K562 (cell line): ENCODE data around the gene IKZF4. TPM values are rescaled to one million over a fixed set of nuclear protein-coding genes. Genes with fewer than 3 reads are reported as not detected.

Experiments
- BRCA1 ChIP-seq, 2 experiments: fragments of 450-650 bp in 1 of 2; sonication (generic) in 1 of 2; formaldehyde crosslinking in 1 of 2; IDR thresholded peaks; 2 replicates each; pipeline versions ENCODE4 v1.5.0 to v1.6.1; 2017 to 2020; ENCODE audit warnings: mild to moderate bottlenecking in 1 of 2, missing genetic modification reagents in 1 of 2
- HEY1 ChIP-seq: fragments of 250-450 bp; sonication (Bioruptor Pico); IDR thresholded peaks from 2 replicates; pipeline ENCODE4 v1.5.0; 2020; ENCODE audit warnings: mild to moderate bottlenecking, moderate library complexity, borderline replicate concordance
- LCOR ChIP-seq: sonication (generic); formaldehyde crosslinking; IDR thresholded peaks from 2 replicates; pipeline ENCODE4 v1.8.0; 2022; ENCODE audit warnings: mild to moderate bottlenecking, missing genetic modification reagents
- MNT ChIP-seq, 2 experiments: fragments of 450-650 bp; conservative IDR thresholded peaks; 2 replicates each; pipeline ENCODE4 v1.6.1; 2017; ENCODE audit warnings: mild to moderate bottlenecking in 2 of 2, moderate library complexity in 2 of 2
- MTA3 ChIP-seq: fragments of 450-650 bp; formaldehyde crosslinking; IDR thresholded peaks from 2 replicates; pipeline ENCODE4 v1.6.1; 2017; ENCODE audit warnings: mild to moderate bottlenecking, borderline replicate concordance
- PCBP1 ChIP-seq: fragments of 200-400 bp; formaldehyde crosslinking; IDR thresholded peaks from 2 replicates; pipeline ENCODE4 v1.6.1; 2018; ENCODE audit warnings: mild to moderate bottlenecking, low read depth, low read length; ENCODE audit not compliant: poor library complexity, severe bottlenecking
- RAD21 ChIP-seq, 2 experiments: fragments of 250-450 bp in 1 of 2; fragments of 450-650 bp in 1 of 2; sonication (Bioruptor Pico) in 1 of 2; formaldehyde crosslinking in 1 of 2; IDR thresholded peaks in 1 of 2; conservative IDR thresholded peaks in 1 of 2; 2 replicates each; pipeline versions ENCODE4 v1.4.0 to v1.8.0; 2020 to 2022; ENCODE audit warnings: mild to moderate bottlenecking in 2 of 2, moderate library complexity in 1 of 2
- RBM14 ChIP-seq: fragments of 200-400 bp; formaldehyde crosslinking; IDR thresholded peaks from 2 replicates; pipeline ENCODE4 v1.6.1; 2018; ENCODE audit warnings: low read depth, mild to moderate bottlenecking, low read length, moderate library complexity, borderline replicate concordance; ENCODE audit not compliant: insufficient read depth
- SIX5 ChIP-seq, 2 experiments: IDR thresholded peaks; 2 replicates each; pipeline ENCODE4 v1.6.1; 2011; ENCODE audit warnings: low read length in 2 of 2, borderline replicate concordance in 1 of 2, low read depth in 1 of 2, mild to moderate bottlenecking in 1 of 2, moderate library complexity in 1 of 2; ENCODE audit not compliant: insufficient read depth in 1 of 2
- SREBF2 ChIP-seq: sonication (generic); formaldehyde crosslinking; IDR thresholded peaks from 2 replicates; pipeline ENCODE4 v1.4.0; 2020; ENCODE audit warnings: mild to moderate bottlenecking, missing genetic modification reagents
- SRSF3 ChIP-seq: fragments of 200-400 bp; formaldehyde crosslinking; IDR thresholded peaks from 2 replicates; pipeline ENCODE4 v1.6.1; 2016; ENCODE audit warnings: mild to moderate bottlenecking, low read length, moderate library complexity; ENCODE audit not compliant: insufficient read depth
- SUPT5H ChIP-seq: fragments of 450-650 bp; IDR thresholded peaks from 2 replicates; pipeline ENCODE4 v1.6.1; 2016
- TFAM ChIP-seq: fragments of 250-450 bp; sonication (Bioruptor Pico); conservative IDR thresholded peaks from 2 replicates; pipeline ENCODE4 v1.5.0; 2021; ENCODE audit warnings: mild to moderate bottlenecking, moderate library complexity
- ZBTB12 ChIP-seq: fragments of 250-450 bp; sonication (Bioruptor Pico); IDR thresholded peaks from 2 replicates; pipeline ENCODE4 v1.4.0; 2020
- ZNF133 ChIP-seq: fragments of 250-450 bp; sonication (Bioruptor Pico); IDR thresholded peaks from 2 replicates; pipeline ENCODE4 v1.4.0; 2020; ENCODE audit warnings: mild to moderate bottlenecking
- ZNF197 ChIP-seq: fragments of 200-800 bp; sonication (Bioruptor generic); IDR thresholded peaks from 2 replicates; pipeline ENCODE4 v1.6.1; 2016; ENCODE audit warnings: low read depth, missing genetic modification characterization, missing compliant biosample characterization
- ZNF263 ChIP-seq: sonication (generic); formaldehyde crosslinking; IDR thresholded peaks from 2 replicates; pipeline ENCODE4 v1.8.0; 2022; ENCODE audit warnings: mild to moderate bottlenecking, missing genetic modification reagents, borderline replicate concordance
- polyA plus RNA-seq, 8 experiments: library from polyadenylated mRNA; depleted of rRNA in 4 of 8; stranded (reverse) in 5 of 8; unstranded in 3 of 8; fragments of >200 nt; fragmentation: Nextera tagmentation in 2 of 8; fragmentation: Illumina TruSeq in 1 of 8; extraction: Ambion mirVana in 2 of 8; extraction: Trizol in 1 of 8; gene quantifications; 2 replicates each; pipeline versions ENCODE4 v1.2.1 to v1.2.3, GENCODE V29; 2011 to 2014; ENCODE audit warnings: inconsistent platforms in 1 of 8, missing spikeins in 1 of 8
- total RNA-seq, 7 experiments: library from RNA; depleted of rRNA in 6 of 7; stranded (reverse); fragments of >200 nt in 6 of 7; fragmentation: Illumina TruSeq in 2 of 7; extraction: Trizol in 2 of 7; gene quantifications; 2 replicates each; pipeline versions ENCODE4 v1.2.1 to v1.2.3, GENCODE V29; 2011 to 2021; ENCODE audit warnings: low replicate concordance in 1 of 7
- TF ChIP-seq, protein P1 (sequence below), 3 experiments: fragments of 200-800 bp in 1 of 3; fragments of 250-450 bp in 1 of 3; fragments of 450-650 bp in 1 of 3; sonication (Bioruptor Pico) in 1 of 3; sonication (Bioruptor generic) in 1 of 3; formaldehyde crosslinking in 1 of 3; IDR thresholded peaks; 2 replicates each; pipeline versions ENCODE4 v1.6.1 to v1.8.0; 2016 to 2022; ENCODE audit warnings: mild to moderate bottlenecking in 2 of 3, missing genetic modification characterization in 2 of 3, missing compliant biosample characterization in 1 of 3, moderate library complexity in 1 of 3

Gene IKZF4
- total and polyA plus RNA-seq, 9 of the 15 experiments (the other 6 are each of a cell fraction or from before 2014, with no cell fraction given): 1.9 to 16.3 (median 3.6) TPM

- TF ChIP-seq, protein P1, sequence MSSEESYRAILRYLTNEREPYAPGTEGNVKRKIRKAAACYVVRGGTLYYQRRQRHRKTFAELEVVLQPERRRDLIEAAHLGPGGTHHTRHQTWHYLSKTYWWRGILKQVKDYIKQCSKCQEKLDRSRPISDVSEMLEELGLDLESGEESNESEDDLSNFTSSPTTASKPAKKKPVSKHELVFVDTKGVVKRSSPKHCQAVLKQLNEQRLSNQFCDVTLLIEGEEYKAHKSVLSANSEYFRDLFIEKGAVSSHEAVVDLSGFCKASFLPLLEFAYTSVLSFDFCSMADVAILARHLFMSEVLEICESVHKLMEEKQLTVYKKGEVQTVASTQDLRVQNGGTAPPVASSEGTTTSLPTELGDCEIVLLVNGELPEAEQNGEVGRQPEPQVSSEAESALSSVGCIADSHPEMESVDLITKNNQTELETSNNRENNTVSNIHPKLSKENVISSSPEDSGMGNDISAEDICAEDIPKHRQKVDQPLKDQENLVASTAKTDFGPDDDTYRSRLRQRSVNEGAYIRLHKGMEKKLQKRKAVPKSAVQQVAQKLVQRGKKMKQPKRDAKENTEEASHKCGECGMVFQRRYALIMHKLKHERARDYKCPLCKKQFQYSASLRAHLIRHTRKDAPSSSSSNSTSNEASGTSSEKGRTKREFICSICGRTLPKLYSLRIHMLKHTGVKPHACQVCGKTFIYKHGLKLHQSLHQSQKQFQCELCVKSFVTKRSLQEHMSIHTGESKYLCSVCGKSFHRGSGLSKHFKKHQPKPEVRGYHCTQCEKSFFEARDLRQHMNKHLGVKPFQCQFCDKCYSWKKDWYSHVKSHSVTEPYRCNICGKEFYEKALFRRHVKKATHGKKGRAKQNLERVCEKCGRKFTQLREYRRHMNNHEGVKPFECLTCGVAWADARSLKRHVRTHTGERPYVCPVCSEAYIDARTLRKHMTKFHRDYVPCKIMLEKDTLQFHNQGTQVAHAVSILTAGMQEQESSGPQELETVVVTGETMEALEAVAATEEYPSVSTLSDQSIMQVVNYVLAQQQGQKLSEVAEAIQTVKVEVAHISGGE (CRISPR knock-in tag; IDR thresholded peaks at IDR 0.05): peak in 2 of 3 experiments; percentile 35 to 67; a peak in 2 of 6 replicates
- no peak for TF ChIP-seq ZNF133 (CRISPR knock-in tag)
- TF ChIP-seq LCOR: no peak
- TF ChIP-seq ZNF263 (CRISPR knock-in tag): no peak
- TF ChIP-seq SRSF3: no peak
- TF ChIP-seq SIX5 (IDR thresholded peaks at IDR 0.05; ENCODE audit: borderline replicate concordance in 1 of 2, insufficient read depth in 1 of 2, low read depth in 1 of 2, low read length in 2 of 2): no peak
- TF ChIP-seq ZNF197 (CRISPR knock-in tag): no peak
- TF ChIP-seq TFAM: no peak
- no peak; a peak in 1 of 4 replicates for TF ChIP-seq MNT (conservative IDR thresholded peaks at IDR 0.05)
- TF ChIP-seq SREBF2 (CRISPR knock-in tag): no peak
- no peak for TF ChIP-seq HEY1 (CRISPR knock-in tag)
- no peak for TF ChIP-seq PCBP1
- TF ChIP-seq MTA3: no peak; the same call in 1 of the 2 replicates
- TF ChIP-seq SUPT5H: peak; percentile 83
- TF ChIP-seq RBM14: no peak
- no peak for TF ChIP-seq ZBTB12 (CRISPR knock-in tag)
- no peak for TF ChIP-seq RAD21 (CRISPR knock-in tag; conservative IDR thresholded peaks at IDR 0.05 in 1 of 2, IDR thresholded peaks at IDR 0.05 in 1 of 2)
- no peak for TF ChIP-seq BRCA1 (IDR thresholded peaks at IDR 0.05)
- TF ChIP-seq BRCA1 (CRISPR knock-in tag; IDR thresholded peaks at IDR 0.05): no peak
These were observed 23.9 kb upstream of the IKZF4 start, which contains the start of gene SUOX (continued) for GRCh38 chr12:55996715-55997534.
